Measurements from ENCODE around the gene HLTF. TPM values are rescaled to one million over a fixed set of nuclear protein-coding genes. Genes with fewer than 3 reads are reported as not detected.

The HLTF gene
- total and polyA plus RNA-seq, 2 of the 4 experiments (the other 2 are of a cell fraction): 12.6 to 39.1 TPM

DNA sequence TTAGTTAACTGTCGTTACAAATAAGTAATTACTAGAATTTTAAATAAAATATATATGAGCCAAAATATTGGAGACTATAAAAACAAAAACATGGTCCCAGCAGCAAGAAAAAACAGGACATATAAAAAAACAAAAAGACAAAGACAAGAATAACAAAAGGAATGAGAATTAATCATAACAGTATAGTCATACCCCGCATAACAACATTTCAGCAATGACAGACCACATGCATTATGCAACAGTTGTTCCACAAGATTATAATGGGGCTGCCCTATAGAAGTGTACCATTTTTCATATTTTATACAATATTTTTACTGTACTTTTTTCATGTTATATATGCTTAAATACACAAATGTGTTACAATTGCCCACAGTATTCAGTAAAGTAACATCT is 5.6 kb downstream of the HLTF start:
- intact Hi-C loops (cut with micrococcal nuclease): no loop called here
- H3K23ac ChIP-seq (ENCODE audit: low read depth, low read length): no peak overlapping the region
- no CpG with 5 or more reads among the region's 2 CpGs for WGBS, 2 experiments (ENCODE audit: extremely low coverage in 2 of 2, insufficient read length in 1 of 2)
- no peak overlapping the region for H3K56ac ChIP-seq (ENCODE audit: extremely low read depth, insufficient read depth, low read length)
- dilution Hi-C loops (cut with HindIII; ENCODE audit: low sequenced_read_pairs, unreplicated experiment): no loop called here
- H3K27me3 ChIP-seq (ENCODE audit: control insufficient read depth, insufficient read depth, low read length): no peaks in the 10 kb centered on the region
- 0 out of 2 replicates have a peak, but pooled peaks cover 2% of the 10 kb centered on the region for H3K4me1 ChIP-seq (ENCODE audit: control insufficient read depth, insufficient read depth, low read length)
- in situ Hi-C loops (cut with MboI; ENCODE audit: low sequenced_read_pairs): no loop called here
- DNase-seq: peak; percentile 28
- POLR2A ChIA-PET (ENCODE audit: unreplicated experiment): no interaction called here
- TF ChIP-seq CHD1 (IDR thresholded peaks at IDR 0.05; ENCODE audit: low read depth, low read length) (no peak), CEBPB (IDR thresholded peaks at IDR 0.05; ENCODE audit: low read depth, low read length) (peak; percentile 86)
- H3K9ac ChIP-seq (ENCODE audit: low read depth, low read length): no peak overlapping the region
- H2BK20ac ChIP-seq (ENCODE audit: low read depth, low read length): no peak overlapping the region
- no peak overlapping the region for H2BK15ac ChIP-seq (ENCODE audit: low read depth, low read length)
- H4K20me1 ChIP-seq (ENCODE audit: insufficient read depth, low read length): no peaks in the 10 kb centered on the region; the same call in 1 of the 2 replicates
- peaks cover 3% of the 10 kb centered on the region for H3K36me3 ChIP-seq (ENCODE audit: control insufficient read depth, insufficient read depth, low read length)
- no peak overlapping the region for H3K18ac ChIP-seq (ENCODE audit: low read depth, low read length)
- no peak overlapping the region for H3K27ac ChIP-seq (ENCODE audit: insufficient read depth, low read length)
- CTCF ChIA-PET: no interaction called here
- no peak overlapping the region for H2BK5ac ChIP-seq (ENCODE audit: low read depth, low read length, poor library complexity, severe bottlenecking)
- peaks cover 22 to 45% of the 10 kb centered on the region in 2 experiments for H3K79me1 ChIP-seq (ENCODE audit: low read depth in 1 of 2, low read length in 2 of 2)
- H2AFZ ChIP-seq (replicated peaks; ENCODE audit: low read length, poor library complexity): no peak overlapping the region
- no peak overlapping the region for H2AK5ac ChIP-seq (ENCODE audit: low read depth, low read length)
- H3K4me2 ChIP-seq (ENCODE audit: low read depth, low read length): no peak overlapping the region
- H4K91ac ChIP-seq (ENCODE audit: insufficient read depth, low read depth, low read length): no peak overlapping the region
- no peak overlapping the region for H3K4ac ChIP-seq (ENCODE audit: low read depth, low read length)
- H3K9me1 ChIP-seq (ENCODE audit: insufficient read depth, low read length): no peaks in the 10 kb centered on the region
- H2BK120ac ChIP-seq (ENCODE audit: low read depth, low read length): no peak overlapping the region
- no peak overlapping the region for H3K14ac ChIP-seq (replicated peaks; ENCODE audit: low read depth, low read length)
- BruUV-seq (replicated peaks): no TSS peak
- no peak overlapping the region for H4K5ac ChIP-seq (ENCODE audit: low read depth, low read length)
- no peak overlapping the region for H2AK9ac ChIP-seq (replicated peaks; ENCODE audit: low read depth, low read length, poor library complexity)
- no peak overlapping the region for H4K8ac ChIP-seq (ENCODE audit: low read depth in 2 of 2, low read length in 2 of 2)
- H3K9me3 ChIP-seq (ENCODE audit: control insufficient read depth, insufficient read depth, low read length): no peaks in the 10 kb centered on the region
- H3K4me3 ChIP-seq (ENCODE audit: insufficient read depth, low read depth, low read length): no peak overlapping the region
- no peak for ATAC-seq (ENCODE audit: low read depth)

Data from IMR-90 (cell line).